ENCODE results near the gene NUDCD3.

The NUDCD3 gene

DNA sequence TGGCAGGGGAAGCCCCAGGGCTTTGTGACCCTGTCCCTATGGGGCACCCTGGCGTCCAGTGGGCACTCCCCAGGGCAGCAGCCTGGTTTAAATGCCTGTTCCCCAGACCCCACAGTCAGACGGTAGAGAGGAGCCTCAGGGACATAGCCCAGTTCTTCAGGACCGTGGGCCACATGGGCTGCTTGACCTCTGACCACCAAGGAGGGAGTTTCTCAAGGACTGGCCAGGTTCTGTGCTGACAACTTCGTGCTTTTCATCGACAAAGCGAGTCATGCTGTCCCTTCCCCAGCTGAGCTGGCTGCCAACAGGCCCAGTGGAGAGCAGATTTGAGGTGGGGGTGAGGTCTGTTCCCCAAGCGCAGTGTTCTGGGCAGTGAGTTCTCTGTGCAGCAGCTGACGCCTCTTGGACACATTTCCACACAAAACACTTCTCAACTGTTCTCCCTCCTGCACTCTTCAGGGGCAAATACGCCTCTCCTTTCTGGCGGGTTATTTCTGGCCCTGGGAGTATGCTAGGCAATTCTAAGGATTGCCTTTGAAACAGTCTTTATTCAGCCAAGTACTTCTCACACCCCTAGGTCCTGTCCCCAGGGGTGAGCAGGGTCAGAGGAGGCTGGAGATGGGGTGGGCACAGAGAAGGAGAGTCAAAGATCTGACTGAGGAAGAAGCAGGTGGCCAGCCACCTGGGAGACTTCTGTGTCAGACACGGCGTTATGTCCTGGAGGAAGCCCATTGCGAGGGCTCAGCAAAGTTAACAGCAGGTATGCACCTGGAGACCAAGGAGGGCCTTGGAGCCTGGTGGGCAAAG is 107.8 kb downstream of the NUDCD3 start:
- no peak for DNase-seq (ENCODE audit: low read depth)

DNA sequence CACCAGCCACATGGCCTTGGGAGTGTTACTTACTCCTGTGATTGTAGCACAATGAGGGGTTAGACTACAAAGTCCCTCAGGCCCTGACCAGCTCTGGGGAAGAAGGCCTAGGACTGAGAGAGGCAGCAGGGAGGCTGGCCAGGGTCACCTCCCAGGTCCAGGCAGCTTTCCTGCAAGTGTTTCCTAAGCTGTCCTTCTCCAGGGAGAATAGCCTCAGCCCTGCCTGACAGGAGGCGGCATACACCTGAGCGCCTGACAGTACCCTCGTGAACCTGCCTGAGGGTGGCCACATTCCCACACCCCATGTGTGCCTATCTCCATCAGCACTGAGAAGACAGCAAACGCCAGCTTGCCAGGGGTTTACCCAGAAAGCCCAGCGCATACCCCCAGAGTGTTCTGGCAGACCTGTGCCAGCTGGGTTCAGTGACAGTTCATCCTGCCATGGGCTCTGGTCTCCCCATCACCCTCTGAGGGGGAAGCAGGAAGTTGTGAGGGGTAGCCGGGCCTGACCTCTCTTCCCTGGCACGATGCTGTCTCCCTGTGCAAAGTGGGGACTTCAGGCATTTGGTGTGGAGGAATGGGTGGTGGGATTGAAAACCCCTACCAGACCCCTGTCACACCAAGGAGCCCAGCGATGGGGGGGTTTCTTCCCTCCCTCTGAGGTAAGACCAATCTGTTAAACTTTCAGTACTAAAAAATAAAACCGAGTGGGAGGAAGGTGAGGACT is 108.8 kb downstream of the NUDCD3 start:
- no peak for DNase-seq (ENCODE audit: low read depth)

DNA sequence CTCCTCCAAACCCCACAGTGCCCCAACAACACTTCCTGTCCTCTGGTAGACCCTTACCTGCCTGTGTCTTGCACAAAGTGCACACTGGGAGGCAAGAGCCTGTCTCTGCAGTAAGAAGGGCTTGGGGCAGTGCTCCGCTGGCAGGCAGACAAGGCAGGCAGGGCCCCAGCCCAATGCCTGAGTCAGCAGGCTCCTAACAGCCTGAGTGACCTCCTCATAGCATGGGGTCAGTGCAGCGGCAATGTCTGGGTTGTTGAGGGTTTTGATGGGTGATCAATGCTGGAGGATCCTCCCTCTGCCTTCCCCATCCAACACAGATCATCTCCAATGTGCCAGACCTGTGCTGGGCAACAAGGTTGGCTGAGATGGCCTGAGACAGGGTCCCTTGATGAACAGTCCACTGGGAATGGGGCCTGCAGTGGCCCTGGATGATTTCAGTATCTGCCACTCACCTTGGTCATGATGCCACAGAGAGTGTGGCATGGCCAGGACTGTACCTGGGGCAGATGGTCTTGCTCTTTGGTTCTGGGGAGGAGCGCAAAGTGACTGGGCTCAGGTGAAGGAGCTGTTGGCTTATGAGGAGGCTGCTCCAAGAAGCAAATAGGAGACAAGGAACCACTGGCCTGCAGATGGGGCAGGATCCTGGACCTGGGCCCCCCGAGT is 109.5 kb downstream of the NUDCD3 start:
- DNase-seq (ENCODE audit: low read depth): no peak

DNA sequence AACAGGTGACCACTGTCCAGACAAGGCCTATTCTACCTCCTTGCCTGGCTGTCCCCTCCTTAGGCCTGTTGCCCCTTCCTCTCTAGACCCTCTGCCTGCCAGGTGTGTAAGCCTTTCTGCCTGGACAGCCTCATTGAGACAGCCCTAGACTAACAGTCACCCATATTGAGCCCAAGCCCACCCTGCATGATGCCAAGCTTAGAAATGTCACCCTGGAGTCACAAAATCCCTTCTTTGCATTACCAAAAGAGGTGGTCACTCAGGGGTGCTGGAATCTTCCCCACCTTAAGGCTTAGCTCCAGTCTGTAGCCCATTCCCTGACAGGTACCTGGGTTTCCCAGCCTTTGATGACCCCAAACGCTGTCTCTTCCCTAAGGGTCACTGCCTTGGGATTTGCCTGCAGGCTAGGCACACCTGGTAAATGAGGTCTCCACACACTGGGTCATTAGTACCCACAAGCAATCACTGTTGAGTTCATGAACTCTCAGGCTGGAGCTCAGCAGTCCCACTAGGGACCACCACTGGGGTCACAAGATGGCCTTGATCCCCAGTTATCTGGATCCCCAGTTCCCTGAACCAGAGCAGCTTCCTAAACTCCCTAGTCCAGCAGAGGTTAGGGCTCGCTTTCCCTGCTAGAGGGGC is 110.1 kb downstream of the NUDCD3 start:
- DNase-seq (ENCODE audit: low read depth): no peak

DNA sequence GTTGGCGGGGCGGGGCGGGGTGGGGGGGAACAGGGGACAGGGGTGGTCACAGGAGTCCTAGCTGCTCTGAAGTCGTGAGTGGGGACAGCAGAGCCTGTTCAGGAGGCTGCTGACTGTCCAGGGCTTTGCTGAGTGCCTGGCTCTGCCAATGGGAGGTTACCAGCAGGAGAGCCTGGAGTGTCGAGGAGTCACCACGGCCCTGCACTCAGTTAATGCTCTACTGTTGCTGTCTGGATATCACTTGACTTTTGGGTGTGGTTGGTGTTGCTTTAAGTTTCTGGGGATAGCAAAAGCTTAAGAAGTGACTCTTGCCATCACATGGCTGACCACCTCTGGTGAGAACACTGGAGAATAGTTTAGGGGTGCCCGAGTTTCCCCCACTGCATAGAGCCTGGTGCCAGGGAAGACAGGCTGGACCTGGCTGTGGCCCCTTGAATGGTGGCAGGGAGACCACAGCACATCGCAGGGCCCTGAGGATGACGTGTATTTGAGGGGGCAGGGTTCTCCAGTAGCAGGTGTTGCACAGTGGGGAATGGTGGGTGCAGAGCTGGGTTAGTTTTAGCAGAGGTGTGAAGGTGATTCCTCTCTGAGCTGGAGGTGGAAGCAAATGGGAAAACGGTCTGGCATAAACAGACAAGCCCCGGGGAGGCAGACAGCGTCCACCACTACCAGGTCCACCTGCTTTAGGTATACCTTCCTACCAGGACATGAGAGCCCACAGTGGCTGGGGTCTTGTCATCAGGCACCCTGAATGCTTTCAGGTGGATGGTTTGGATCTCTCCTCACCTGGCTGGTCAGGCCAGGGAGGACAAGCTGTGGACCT is 110.9 kb downstream of the NUDCD3 start:
- no peak for DNase-seq (ENCODE audit: low read depth)

DNA sequence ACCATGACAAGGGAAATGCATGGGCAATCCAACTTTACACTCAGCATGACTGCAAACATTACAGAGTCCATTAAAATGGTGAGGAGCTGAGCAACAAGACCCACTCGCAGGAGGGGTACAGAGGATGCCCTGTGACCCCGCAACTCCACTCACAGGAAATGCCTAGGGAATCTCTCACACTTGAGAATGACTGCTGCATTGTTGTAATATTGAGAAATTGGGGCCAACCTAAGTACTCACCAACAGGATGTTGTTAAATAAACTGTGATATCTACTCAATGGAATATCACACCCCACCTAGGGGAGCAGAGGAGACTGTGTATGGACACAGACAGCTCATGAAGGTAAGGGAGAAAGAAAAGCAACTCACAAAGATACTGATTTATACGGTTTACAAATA is 111.7 kb downstream of the NUDCD3 start:
- DNase-seq (ENCODE audit: low read depth): peak; percentile 62

DNA sequence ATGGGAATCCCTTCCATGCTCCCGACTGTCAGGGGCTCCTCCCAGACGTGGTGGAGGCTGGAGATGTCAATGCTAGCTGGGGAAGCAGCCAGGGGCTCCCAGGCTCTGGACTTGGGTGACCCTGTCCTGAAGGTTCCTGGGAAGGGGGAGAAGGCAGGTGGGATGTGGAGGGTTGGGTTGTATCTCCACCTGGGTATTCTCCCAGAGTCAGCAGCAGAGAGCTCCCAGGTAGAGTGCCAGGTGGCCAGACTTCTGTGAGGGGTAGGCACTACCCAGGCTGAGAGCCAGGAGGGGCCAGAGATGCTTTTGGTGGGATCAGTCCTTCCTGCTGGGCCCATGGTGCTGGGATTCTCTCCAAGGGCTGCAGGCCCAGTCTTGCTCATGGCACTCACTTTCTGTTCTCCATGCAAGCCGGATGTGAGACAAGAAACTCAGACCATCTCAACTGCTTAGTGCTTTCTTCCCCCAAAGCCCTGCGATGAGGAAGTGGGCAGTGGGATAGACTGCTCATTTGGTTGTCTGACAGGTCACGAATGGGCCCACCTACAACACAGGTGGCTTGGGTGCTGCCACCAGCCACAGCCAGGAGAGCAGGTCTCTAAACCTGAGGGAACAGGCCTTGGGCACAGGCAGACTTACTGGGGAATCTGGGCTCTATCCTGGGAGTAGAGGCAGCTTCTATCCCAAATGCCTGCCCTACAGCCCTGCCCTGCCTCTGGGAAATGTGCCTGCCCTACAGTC is 112.6 kb downstream of the NUDCD3 start:
- no peak for DNase-seq (ENCODE audit: low read depth)

DNA sequence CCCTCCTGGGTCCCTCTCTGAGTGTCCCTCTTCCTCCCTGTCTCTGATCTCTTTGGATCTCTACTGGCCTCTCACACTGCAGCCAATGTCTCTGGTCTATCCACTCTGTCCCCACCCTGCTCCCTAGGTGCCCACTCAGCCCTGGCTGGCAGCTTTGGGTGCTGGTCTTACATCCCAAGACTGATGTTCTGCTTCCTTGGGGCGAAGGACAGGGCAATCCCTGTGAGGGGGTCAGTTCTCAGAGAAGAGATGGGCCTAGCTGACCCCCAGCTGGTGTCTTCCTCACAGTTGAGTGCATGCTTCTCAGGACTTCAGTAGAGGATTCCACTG is 113.4 kb downstream of the NUDCD3 start:
- DNase-seq (ENCODE audit: low read depth): no peak

DNA sequence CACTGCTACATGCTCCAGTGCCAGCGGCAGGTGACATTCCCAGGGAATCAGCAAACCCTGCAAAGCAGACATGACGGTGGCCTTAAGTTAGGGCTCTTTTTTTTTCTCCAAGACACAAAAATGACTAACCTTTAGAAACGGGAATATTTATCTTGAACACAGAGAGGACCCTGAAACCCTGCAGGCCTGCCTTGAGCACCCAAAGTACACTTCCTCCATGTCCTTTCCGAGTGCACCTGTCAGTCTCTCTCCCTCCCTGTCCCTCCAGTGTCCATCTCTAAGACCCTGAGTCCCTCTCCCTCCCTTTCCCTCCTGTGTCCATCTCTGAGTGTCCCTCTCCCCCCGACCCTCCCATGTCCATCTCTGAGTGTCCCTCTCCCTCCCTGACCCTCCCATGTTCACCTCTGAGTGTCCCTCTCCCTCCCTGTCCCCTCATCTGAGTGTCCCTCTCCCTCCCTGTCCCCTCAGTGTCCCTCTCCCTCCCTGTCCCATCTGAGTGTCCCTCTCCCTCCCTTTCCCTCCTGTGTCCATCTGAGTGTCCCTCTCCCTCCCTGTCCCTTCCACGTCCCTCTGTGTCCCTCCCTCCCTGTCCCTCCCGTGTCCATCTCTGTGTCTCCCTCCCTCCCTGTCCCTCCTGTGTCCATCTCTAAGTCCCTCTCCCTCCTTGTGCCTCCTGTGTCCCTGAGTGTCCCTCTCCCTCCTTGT is 113.9 kb downstream of the NUDCD3 start:
- DNase-seq (ENCODE audit: low read depth): no peak

DNA sequence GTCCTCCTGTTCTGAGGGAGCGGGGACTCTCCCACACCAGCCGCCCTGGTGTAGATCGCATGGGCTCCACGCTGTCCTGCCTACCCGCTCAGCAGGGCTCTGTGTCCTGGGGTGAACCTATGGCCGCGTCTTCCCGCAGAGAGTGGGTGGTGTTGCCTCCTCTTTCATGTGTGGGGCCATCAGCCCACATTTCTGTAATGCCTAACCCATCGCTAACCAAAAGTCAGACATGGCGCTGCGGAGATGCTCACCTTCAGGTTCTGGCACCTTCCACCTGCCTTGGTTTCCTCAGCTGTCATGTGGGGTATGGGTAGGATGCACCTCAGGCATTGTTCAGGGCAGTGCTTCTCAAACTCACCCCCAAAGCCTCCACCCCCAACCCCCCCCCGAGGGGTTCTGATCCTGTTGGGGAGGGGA is 114.5 kb downstream of the NUDCD3 start:
- DNase-seq (ENCODE audit: low read depth): no peak

DNA sequence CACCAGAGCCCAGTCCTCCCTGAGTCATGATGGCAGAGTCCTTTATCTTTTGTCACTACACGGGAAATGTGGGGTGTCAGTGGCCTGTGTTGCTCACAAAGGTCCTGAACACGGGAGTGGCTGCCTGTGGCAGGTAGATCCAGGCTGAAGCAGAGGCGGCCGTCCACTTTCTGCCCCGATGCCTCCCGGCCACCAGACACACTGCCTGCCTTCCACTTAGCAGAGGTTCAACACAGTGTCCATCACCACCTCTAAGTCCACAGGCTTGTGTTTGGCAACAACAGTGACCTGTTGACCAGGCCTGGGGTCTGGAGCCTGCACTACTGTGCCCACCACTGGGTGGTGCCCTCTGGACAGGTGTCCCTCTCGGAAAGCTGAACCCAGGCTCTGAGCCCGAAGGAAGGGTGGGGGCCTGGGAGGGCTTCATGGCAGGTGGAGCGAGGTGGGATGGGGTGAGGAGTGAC is 115.2 kb downstream of the NUDCD3 start:
- DNase-seq (ENCODE audit: low read depth): no peak

DNA sequence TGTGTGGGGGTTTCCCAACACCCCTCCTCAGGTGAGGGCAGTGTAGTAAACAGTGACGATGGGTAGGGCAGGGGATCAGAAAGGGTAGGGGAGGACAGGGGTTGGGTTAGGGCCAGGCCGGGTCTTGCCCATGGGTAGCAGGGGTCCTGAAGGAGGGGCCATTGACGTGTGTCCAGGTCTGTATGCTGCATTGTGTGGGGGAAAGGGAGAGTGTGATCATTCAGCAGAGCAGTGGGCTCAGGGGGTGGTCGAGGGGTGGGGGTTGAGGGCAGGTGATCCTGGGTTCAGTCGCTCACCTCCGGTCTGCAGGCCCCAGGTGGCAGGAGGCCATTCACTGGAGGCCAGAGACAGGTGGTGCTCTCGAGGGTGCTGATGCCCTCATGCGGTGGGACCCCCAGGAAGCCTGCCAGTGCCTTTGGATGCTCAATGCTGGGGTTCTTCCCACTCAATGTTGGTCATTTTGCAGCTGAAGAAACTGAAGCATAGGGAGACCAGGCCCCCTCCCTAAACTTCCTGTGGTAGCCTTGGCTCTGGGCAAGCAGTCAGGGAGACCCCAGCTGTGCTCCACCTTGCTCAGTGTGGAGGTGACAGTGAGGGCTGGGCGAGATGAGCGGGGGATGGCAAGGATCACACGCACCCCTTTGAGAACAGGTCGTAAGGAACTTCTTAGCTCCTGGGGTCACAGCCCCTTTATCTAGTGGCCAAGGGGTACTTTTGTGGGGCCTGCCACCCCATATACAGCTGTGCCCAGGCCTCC is 116.3 kb downstream of the NUDCD3 start:
- no peak for DNase-seq (ENCODE audit: low read depth)

DNA sequence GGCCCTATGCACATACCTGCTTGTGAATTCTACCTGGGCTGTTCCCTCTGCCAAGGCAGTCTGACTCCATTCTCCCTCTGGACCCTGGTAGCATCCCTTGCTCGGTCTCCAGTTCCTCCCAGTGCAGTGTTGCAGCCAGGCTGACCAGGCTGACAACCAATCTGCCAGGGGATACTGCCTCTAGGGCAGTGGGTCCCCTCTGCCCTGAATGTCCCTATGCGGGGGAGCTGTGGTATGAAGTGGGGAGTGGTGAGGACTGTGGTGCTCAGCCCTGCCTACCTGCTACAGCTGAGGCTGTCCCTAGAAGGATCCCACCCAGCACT is 117.1 kb downstream of the NUDCD3 start:
- DNase-seq (ENCODE audit: low read depth): no peak

DNA sequence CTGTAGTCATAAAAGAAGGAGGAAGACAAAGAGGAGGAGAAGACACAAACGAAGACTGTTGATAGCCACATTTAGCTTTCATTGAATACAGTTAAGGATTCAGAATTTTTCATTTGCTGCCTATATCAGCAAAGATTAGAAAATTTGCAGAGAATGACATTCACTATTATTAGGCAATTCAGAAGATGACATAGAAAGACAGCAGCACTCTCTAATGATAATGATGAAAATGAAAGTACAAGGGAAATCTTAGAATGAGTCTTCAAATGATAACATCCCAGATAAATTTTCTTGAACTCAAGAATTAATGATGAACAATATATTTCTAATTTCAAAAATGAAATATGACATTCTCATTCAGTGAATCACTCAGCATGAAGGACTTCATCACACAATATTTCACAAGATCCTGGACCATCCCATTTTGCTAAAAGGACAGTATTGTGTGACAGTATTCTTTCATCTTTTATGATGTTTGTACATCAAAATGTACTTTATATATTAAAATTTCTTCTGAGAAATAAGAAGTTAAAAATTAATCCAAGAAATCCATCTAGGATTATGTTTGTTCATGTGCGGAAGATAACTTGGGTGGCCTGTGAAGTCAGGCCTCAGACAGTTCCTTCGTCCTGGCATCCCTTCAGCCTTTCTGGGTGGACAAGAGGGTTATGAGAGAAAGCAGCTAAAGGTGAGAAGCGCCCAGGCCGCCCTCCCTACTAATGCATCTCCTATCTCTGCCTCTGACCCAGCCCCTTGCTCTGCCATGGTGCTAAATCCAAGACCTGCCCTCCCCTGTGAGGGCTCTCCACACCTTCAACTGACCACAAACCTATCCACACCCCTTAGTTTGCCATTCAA is 117.7 kb downstream of the NUDCD3 start:
- DNase-seq (ENCODE audit: low read depth): no peak

DNA sequence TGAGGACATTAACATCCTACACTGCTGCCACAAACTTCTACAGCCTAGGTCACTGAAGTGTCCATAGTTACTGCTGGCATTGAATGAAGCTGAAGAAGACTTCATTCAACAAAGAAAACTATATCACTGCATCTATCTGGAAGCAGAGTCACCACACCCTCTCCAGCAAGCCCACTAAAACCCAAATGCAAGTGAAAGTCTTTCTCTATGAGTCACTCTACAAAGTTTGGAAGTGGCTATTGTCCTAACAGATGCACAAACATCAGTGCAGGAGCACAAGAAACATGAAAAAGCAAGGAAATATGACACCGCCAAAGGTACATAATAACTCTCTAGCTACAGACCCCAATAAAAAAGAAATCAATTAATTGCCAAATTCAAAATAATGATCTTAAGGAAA is 121.6 kb downstream of the NUDCD3 start:
- no peak for DNase-seq (ENCODE audit: low read depth)

DNA sequence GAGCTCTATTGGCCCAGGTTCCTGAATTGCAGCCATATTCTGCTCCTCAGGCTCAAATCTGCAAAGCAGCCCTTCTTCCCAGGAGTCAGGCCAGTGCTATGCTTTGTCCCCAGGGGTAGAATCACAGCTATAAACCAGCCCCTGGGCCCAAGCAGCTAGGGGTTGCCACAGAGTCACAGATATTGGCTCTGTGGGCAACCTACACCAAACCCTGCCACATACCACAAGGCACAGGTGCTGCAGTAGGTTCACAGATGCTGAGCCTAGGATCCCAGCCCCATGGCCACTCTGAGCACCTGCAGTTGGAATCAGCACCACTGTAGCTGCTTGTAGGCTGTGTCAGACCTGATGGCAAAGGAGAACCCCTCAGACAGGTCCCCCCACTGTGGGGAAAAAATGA is 122.0 kb downstream of the NUDCD3 start:
- DNase-seq (ENCODE audit: low read depth): no peak

DNA sequence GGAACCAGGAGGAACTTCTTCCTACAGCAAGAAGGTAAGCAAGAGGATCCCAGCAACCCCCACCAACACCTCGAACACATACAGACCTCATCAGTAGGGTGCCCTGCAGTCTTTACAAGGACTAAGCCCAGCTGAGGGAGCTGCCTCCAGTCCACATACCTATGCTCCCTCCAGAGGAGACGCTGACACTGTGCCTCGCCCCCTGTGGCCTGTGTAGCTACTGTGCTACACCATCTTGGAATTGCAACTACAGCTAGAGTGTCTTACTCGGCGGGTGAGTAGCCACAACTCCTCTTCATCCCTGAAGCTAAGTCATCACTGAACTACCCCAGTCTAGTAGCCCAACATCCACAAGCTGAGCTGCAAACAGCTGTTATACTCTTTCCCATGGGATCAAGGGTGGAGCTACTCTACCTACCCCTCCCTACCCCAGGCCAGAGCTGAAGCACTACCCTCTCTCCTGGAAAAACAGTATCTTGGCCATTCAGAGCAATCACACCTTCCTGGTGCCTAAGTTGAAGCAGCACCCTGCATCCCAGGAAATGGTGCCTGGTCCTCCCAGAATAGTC is 122.9 kb downstream of the NUDCD3 start:
- no peak for DNase-seq (ENCODE audit: low read depth)

DNA sequence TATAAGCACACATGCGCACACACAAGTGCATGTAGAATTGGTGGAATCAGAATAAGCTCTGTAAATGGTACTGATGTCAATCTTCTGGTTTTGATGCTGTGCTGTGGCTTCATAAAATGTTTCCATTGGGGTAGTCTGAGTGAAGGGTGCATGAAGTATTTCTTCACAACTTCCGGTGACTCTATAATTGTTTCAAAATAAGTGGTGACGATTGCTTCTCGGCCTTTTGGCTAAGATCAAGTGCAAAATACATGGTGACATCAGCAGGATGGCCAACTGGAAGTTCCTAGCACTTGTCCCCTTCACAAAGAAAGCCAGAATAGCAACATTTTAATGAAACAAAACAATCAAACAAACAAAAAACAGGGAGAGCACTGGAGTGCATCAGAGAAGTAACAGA is 123.5 kb downstream of the NUDCD3 start:
- no peak for DNase-seq (ENCODE audit: low read depth)

All from HS-27A (cell line).